HT1080 (cell line): Measurements from ENCODE around the gene TNIP1. TPM values are rescaled to one million over a fixed set of nuclear protein-coding genes. Genes with fewer than 3 reads are reported as not detected.

Experiments
- DNase-seq: peaks from one replicate; pipeline ENCODE4 v3.0.0-alpha.2; 2015; ENCODE audit warnings: low read depth
- total RNA-seq: library from RNA; depleted of rRNA; stranded (reverse); fragments of >200 nt; shearing (Covaris generic); gene quantifications from 2 replicates; pipeline ENCODE4 v1.2.3, GENCODE V29; 2014

The TNIP1 gene
- total RNA-seq, 1 experiment from 2014 or later, result 83.0 TPM

- DNase-seq, result no peak
These were observed 39.1 kb downstream of the TNIP1 start for GRCh38 chr5:151041577-151042268.

- DNase-seq, result peak; percentile 67
These were observed 40.6 kb downstream of the TNIP1 start for GRCh38 chr5:151040211-151040747.

GRCh38 chr5:151039665-151040064 lies 41.2 kb downstream of the TNIP1 start:
- no peak for DNase-seq

- DNase-seq, result peak; percentile 71
These were observed 42.0 kb downstream of the TNIP1 start for GRCh38 chr5:151038801-151039238.

- no peak for DNase-seq
These were observed 42.5 kb downstream of the TNIP1 start for GRCh38 chr5:151038412-151038745.

- no peak for DNase-seq
These were observed 43.0 kb downstream of the TNIP1 start for GRCh38 chr5:151037561-151038411.

- no peak for DNase-seq
These were observed 44.3 kb downstream of the TNIP1 start for GRCh38 chr5:151036556-151036955.

GRCh38 chr5:151034422-151035379 lies 46.1 kb downstream of the TNIP1 start:
- peak; percentile 58 for DNase-seq

GRCh38 chr5:151033217-151033934 lies 47.5 kb downstream of the TNIP1 start:
- no peak for DNase-seq

GRCh38 chr5:151031554-151031953 lies 49.3 kb downstream of the TNIP1 start:
- no peak for DNase-seq

- no peak for DNase-seq
These were observed 50.5 kb downstream of the TNIP1 start for GRCh38 chr5:151030379-151030778.

- no peak for DNase-seq
These were observed 50.8 kb downstream of the TNIP1 start for GRCh38 chr5:151030056-151030336.

GRCh38 chr5:151029179-151030055 lies 51.4 kb downstream of the TNIP1 start:
- DNase-seq, result no peak

- DNase-seq, result no peak
These were observed 52.1 kb downstream of the TNIP1 start for GRCh38 chr5:151028717-151029116.

GRCh38 chr5:151027961-151028479 lies 52.8 kb downstream of the TNIP1 start:
- DNase-seq, result no peak

GRCh38 chr5:151026679-151027078 lies 54.2 kb downstream of the TNIP1 start:
- no peak for DNase-seq

- DNase-seq, result no peak
These were observed 54.7 kb downstream of the TNIP1 start for GRCh38 chr5:151026088-151026487.

- DNase-seq, result no peak
These were observed 55.6 kb downstream of the TNIP1 start for GRCh38 chr5:151025250-151025606.

GRCh38 chr5:151024440-151025249 lies 56.2 kb downstream of the TNIP1 start:
- no peak for DNase-seq
